Ishikawa (cell line): ENCODE results near the gene ANKRD28.
A peak's percentile ranks its signal among the peaks of the same experiment; 100 is the strongest.

Source experiments
- CEBPB ChIP-seq: IDR thresholded peaks from 2 replicates; pipeline ENCODE4 v1.6.1; 2012
- CREB1 ChIP-seq: IDR thresholded peaks from 2 replicates; pipeline ENCODE4 v1.6.1; 2012; ENCODE audit warnings: low read depth
- EGR1 ChIP-seq: IDR thresholded peaks from 2 replicates; pipeline ENCODE4 v1.6.1; 2012
- EP300 ChIP-seq: IDR thresholded peaks from 2 replicates; pipeline ENCODE4 v1.6.1; 2012; ENCODE audit warnings: borderline replicate concordance
- FOXM1 ChIP-seq: IDR thresholded peaks from 2 replicates; pipeline ENCODE4 v1.6.1; 2012; ENCODE audit warnings: low read depth, borderline replicate concordance
- NFIC ChIP-seq: IDR thresholded peaks from 2 replicates; pipeline ENCODE4 v1.6.1; 2012
- RAD21 ChIP-seq: IDR thresholded peaks from 2 replicates; pipeline ENCODE4 v1.6.1; 2012; ENCODE audit warnings: low read depth
- TAF1 ChIP-seq: IDR thresholded peaks from 2 replicates; pipeline ENCODE4 v1.6.1; 2012; ENCODE audit warnings: low read depth, mild to moderate bottlenecking
- TCF12 ChIP-seq: IDR thresholded peaks from 2 replicates; pipeline ENCODE4 v1.6.1; 2012; ENCODE audit warnings: low read depth
- TEAD4 ChIP-seq: IDR thresholded peaks from 2 replicates; pipeline ENCODE4 v1.6.1; 2012
- YY1 ChIP-seq: IDR thresholded peaks from 2 replicates; pipeline ENCODE4 v1.6.1; 2012; ENCODE audit warnings: low read depth
- ZBTB7A ChIP-seq: IDR thresholded peaks from 2 replicates; pipeline ENCODE4 v1.6.1; 2012; ENCODE audit warnings: low read depth
- TF ChIP-seq, protein P1 (sequence below): IDR thresholded peaks from 2 replicates; pipeline ENCODE4 v1.6.1; 2012; ENCODE audit warnings: low read depth, mild to moderate bottlenecking
- TF ChIP-seq, protein P2 (sequence below): IDR thresholded peaks from 2 replicates; pipeline ENCODE4 v1.6.1; 2012
- TF ChIP-seq, protein P3 (sequence below): IDR thresholded peaks from 2 replicates; pipeline ENCODE4 v1.6.1; 2012

The ANKRD28 gene

DNA sequence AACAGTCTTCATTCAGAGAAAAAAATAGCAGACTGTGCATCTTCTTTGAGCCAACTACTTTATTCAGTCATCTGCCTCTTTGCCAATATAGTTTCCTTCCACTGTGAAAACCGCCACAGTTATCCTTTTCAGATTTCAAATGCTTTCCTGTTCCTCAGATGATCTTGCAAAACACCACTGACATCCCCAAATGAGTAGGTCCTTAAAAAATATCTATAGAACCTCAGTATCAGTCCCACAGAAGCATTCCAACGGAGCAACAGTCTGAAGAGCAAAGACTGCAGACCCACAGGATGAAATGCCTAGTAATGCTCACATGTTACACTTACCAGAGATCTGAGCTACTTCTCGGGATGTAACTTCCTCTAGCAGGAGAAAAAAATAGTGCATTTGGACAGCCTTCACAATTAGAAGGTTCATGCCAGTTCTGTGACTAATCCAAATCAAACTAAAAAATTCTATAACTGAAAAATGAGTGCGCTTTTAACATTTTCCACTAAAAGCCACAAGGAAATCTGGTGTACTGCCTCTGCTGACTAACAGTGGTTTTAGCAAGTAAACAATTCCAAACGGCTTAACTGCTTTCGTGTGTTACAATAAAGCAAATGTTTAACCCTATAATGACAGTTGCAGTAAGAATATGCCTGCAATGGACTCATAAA, at the start of gene ANKRD28:
Gene ANKRD28, minus strand, starts transcription at position 338 of the 662 bp plus-strand sequence. CDS start 1,458 bp downstream, outside the sequence.
- TF ChIP-seq, protein P1, sequence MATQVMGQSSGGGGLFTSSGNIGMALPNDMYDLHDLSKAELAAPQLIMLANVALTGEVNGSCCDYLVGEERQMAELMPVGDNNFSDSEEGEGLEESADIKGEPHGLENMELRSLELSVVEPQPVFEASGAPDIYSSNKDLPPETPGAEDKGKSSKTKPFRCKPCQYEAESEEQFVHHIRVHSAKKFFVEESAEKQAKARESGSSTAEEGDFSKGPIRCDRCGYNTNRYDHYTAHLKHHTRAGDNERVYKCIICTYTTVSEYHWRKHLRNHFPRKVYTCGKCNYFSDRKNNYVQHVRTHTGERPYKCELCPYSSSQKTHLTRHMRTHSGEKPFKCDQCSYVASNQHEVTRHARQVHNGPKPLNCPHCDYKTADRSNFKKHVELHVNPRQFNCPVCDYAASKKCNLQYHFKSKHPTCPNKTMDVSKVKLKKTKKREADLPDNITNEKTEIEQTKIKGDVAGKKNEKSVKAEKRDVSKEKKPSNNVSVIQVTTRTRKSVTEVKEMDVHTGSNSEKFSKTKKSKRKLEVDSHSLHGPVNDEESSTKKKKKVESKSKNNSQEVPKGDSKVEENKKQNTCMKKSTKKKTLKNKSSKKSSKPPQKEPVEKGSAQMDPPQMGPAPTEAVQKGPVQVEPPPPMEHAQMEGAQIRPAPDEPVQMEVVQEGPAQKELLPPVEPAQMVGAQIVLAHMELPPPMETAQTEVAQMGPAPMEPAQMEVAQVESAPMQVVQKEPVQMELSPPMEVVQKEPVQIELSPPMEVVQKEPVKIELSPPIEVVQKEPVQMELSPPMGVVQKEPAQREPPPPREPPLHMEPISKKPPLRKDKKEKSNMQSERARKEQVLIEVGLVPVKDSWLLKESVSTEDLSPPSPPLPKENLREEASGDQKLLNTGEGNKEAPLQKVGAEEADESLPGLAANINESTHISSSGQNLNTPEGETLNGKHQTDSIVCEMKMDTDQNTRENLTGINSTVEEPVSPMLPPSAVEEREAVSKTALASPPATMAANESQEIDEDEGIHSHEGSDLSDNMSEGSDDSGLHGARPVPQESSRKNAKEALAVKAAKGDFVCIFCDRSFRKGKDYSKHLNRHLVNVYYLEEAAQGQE, result no peak
- no peak for TF ChIP-seq TCF12
- no peak for TF ChIP-seq TEAD4
- TF ChIP-seq, protein P2, sequence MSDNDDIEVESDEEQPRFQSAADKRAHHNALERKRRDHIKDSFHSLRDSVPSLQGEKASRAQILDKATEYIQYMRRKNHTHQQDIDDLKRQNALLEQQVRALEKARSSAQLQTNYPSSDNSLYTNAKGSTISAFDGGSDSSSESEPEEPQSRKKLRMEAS, result no peak
- TF ChIP-seq FOXM1, result peak; percentile 41; the same call in 1 of the 2 replicates
- TF ChIP-seq EGR1, result no peak

DNA sequence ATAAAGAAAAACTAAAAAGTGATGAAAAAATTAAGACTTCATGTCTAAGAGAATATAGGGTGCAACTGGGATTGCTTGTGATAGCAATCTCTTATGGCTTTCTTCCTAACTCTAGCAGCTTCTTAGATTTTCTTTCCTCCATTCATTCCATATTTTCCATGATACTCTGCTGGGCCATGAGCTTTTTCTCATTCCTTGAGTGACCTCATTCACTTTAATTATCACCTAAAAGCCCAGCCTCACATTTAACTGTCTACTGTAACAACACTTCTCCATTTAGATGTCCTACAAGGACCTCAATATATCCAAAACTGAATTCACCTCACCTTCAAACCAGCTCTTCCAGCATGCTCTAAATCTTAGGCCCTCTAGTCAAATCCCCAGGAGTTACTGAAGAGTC, 49.5 kb upstream of the ANKRD28 start:
- TF ChIP-seq RAD21 (no peak), CREB1 (no peak), CEBPB (no peak), TCF12 (no peak), ZBTB7A (no peak), YY1 (no peak), EGR1 (no peak)
- TF ChIP-seq, protein P1, result no peak
- TF ChIP-seq, protein P3, sequence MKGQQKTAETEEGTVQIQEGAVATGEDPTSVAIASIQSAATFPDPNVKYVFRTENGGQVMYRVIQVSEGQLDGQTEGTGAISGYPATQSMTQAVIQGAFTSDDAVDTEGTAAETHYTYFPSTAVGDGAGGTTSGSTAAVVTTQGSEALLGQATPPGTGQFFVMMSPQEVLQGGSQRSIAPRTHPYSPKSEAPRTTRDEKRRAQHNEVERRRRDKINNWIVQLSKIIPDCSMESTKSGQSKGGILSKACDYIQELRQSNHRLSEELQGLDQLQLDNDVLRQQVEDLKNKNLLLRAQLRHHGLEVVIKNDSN, result no peak

DNA sequence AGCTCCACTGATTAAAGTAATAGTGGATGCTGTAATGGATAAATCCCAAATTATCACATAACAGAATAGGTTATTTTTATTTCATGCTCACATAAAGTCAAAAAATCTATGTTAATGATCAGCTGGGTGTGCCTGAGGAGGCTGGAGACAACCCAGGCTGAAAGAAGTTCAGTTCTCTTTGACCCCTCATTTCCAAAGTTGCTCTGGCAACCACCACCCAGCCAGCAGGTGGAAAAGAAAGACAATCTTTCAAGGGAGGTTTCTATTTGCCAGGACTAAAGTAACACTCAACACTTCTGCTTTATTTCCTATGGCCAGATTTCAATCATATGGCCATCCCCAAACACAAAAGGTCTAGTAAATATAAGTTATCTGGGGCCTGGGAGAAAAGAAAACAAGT, 48.8 kb upstream of the ANKRD28 start:
- TF ChIP-seq, protein P3, result no peak
- TF ChIP-seq CREB1, result no peak
- TF ChIP-seq, protein P1, result no peak
- no peak for TF ChIP-seq EGR1
- no peak for TF ChIP-seq TEAD4
- TF ChIP-seq EP300, result no peak

DNA sequence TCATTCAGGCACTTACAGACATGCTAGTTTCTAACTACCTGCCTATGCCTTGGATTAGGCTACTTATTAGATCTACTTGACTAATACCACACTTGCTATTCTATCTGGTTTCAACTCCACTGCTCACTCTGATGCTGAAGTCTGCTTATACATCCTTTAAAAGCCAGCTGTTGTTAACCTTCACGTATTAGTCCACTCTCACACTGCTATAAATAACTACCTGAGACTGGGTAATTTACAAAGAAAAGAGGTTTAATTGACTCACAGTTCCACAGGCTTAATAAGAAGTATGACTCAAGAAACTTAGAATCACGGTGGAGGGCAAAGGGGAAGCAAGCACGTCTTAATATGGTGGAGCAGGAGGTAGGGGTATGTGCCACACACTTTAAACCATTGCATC, 47.7 kb upstream of the ANKRD28 start:
- TF ChIP-seq FOXM1, result no peak
- no peak for TF ChIP-seq CEBPB
- TF ChIP-seq ZBTB7A, result no peak
- no peak for TF ChIP-seq TEAD4
- TF ChIP-seq, protein P1, result no peak
- TF ChIP-seq TAF1, result no peak
- TF ChIP-seq NFIC, result no peak
- TF ChIP-seq EGR1, result no peak
- no peak for TF ChIP-seq EP300
